ENCODE results near the gene GPT2.

- TF ChIP-seq SIN3A (IDR thresholded peaks at IDR 0.05; ENCODE audit: borderline replicate concordance, insufficient read depth, low read length) (no peak), REST (IDR thresholded peaks at IDR 0.05; ENCODE audit: insufficient read depth in 1 of 2, low read depth in 2 of 2, low read length in 2 of 2) (no peak), POLR2AphosphoS5 (IDR thresholded peaks at IDR 0.05; ENCODE audit: low read depth, low read length) (no peak), TAF1 (IDR thresholded peaks at IDR 0.05; ENCODE audit: borderline replicate concordance, insufficient read depth, low read length) (no peak)
Measured at GRCh38 chr16:46971271-46971670, 87.1 kb downstream of the GPT2 start.

All from PFSK-1 (cell line).